ENCODE results near the gene TTC3.
A peak's percentile ranks its signal among the peaks of the same experiment; 100 is the strongest.

Gene TTC3

GRCh38 chr21:37199057-37199924 lies 126.2 kb downstream of the TTC3 start:
- Histone ChIP-seq H3K36me3 (ENCODE audit: control insufficient read depth in 1 of 2, insufficient read depth in 2 of 2, low read length in 2 of 2) (peaks cover 36 to 60% of the 10 kb centered on the region in 2 donors), H3K9me3 (ENCODE audit: control insufficient read depth in 1 of 2, low read length in 2 of 2) (no peaks in the 10 kb centered on the region), H3K27me3 (ENCODE audit: low read depth, low read length) (no peaks in the 10 kb centered on the region), H3K27ac (ENCODE audit: low read length) (no peak overlapping the region), H3K4me1 (ENCODE audit: control insufficient read depth in 1 of 2, insufficient read depth in 2 of 2, low read length in 2 of 2) (no peaks in the 10 kb centered on the region), H3K4me3 (ENCODE audit: low read depth in 1 of 2, low read length in 2 of 2) (no peak overlapping the region)

GRCh38 chr21:37200641-37201480 lies 127.8 kb downstream of the TTC3 start:
- H3K27me3 ChIP-seq (ENCODE audit: low read depth, low read length), result no peaks in the 10 kb centered on the region
- H3K36me3 ChIP-seq (ENCODE audit: control insufficient read depth in 1 of 2, insufficient read depth in 2 of 2, low read length in 2 of 2), result peaks cover 41 to 56% of the 10 kb centered on the region in 2 donors
- no peak overlapping the region for H3K4me3 ChIP-seq (ENCODE audit: low read depth in 1 of 2, low read length in 2 of 2)
- H3K27ac ChIP-seq (ENCODE audit: low read length), result no peak overlapping the region
- no peaks in the 10 kb centered on the region for H3K9me3 ChIP-seq (ENCODE audit: control insufficient read depth in 1 of 2, low read length in 2 of 2)
- H3K4me1 ChIP-seq (ENCODE audit: control insufficient read depth in 1 of 2, insufficient read depth in 2 of 2, low read length in 2 of 2), result no peaks in the 10 kb centered on the region

- H3K9me3 ChIP-seq (ENCODE audit: control insufficient read depth in 1 of 2, low read length in 2 of 2), result no peaks in the 10 kb centered on the region
- peaks cover 41 to 48% of the 10 kb centered on the region in 2 donors for H3K36me3 ChIP-seq (ENCODE audit: control insufficient read depth in 1 of 2, insufficient read depth in 2 of 2, low read length in 2 of 2)
- H3K4me3 ChIP-seq (ENCODE audit: low read depth in 1 of 2, low read length in 2 of 2), result no peak overlapping the region
- no peak overlapping the region for H3K27ac ChIP-seq (ENCODE audit: low read length)
- no peaks in the 10 kb centered on the region for H3K4me1 ChIP-seq (ENCODE audit: control insufficient read depth in 1 of 2, insufficient read depth in 2 of 2, low read length in 2 of 2)
- no peaks in the 10 kb centered on the region for H3K27me3 ChIP-seq (ENCODE audit: low read depth, low read length)
Observed at GRCh38 chr21:37202221-37203110, 129.4 kb downstream of the TTC3 start.

- Histone ChIP-seq H3K27me3 (ENCODE audit: low read depth, low read length) (no peaks in the 10 kb centered on the region), H3K36me3 (ENCODE audit: control insufficient read depth in 1 of 2, insufficient read depth in 2 of 2, low read length in 2 of 2) (peaks cover 30 to 31% of the 10 kb centered on the region in 2 donors), H3K4me1 (ENCODE audit: control insufficient read depth in 1 of 2, insufficient read depth in 2 of 2, low read length in 2 of 2) (peaks cover 0 to 7% of the 10 kb centered on the region in 2 donors), H3K27ac (ENCODE audit: low read length) (no peak overlapping the region), H3K9me3 (ENCODE audit: control insufficient read depth in 1 of 2, low read length in 2 of 2) (no peaks in the 10 kb centered on the region), H3K4me3 (ENCODE audit: low read depth in 1 of 2, low read length in 2 of 2) (no peak overlapping the region)
Observed at GRCh38 chr21:37204580-37204979, 131.5 kb downstream of the TTC3 start.

- H3K4me3 ChIP-seq (ENCODE audit: low read depth in 1 of 2, low read length in 2 of 2), result no peak overlapping the region
- H3K36me3 ChIP-seq (ENCODE audit: control insufficient read depth in 1 of 2, insufficient read depth in 2 of 2, low read length in 2 of 2), result peaks cover 14 to 19% of the 10 kb centered on the region in 2 donors
- H3K27me3 ChIP-seq (ENCODE audit: low read depth, low read length), result no peaks in the 10 kb centered on the region
- H3K27ac ChIP-seq (ENCODE audit: low read length), result no peak overlapping the region
- H3K9me3 ChIP-seq (ENCODE audit: control insufficient read depth in 1 of 2, low read length in 2 of 2), result no peaks in the 10 kb centered on the region
- peaks cover 0 to 7% of the 10 kb centered on the region in 2 donors for H3K4me1 ChIP-seq (ENCODE audit: control insufficient read depth in 1 of 2, insufficient read depth in 2 of 2, low read length in 2 of 2)
Observed at GRCh38 chr21:37206496-37206895, 133.4 kb downstream of the TTC3 start.

- Histone ChIP-seq H3K4me3 (ENCODE audit: low read depth in 1 of 2, low read length in 2 of 2) (no peak overlapping the region), H3K36me3 (ENCODE audit: control insufficient read depth in 1 of 2, insufficient read depth in 2 of 2, low read length in 2 of 2) (peaks cover 8 to 14% of the 10 kb centered on the region in 2 donors), H3K4me1 (ENCODE audit: control insufficient read depth in 1 of 2, insufficient read depth in 2 of 2, low read length in 2 of 2) (peaks cover 0 to 7% of the 10 kb centered on the region in 2 donors), H3K9me3 (ENCODE audit: control insufficient read depth in 1 of 2, low read length in 2 of 2) (no peaks in the 10 kb centered on the region), H3K27me3 (ENCODE audit: low read depth, low read length) (no peaks in the 10 kb centered on the region), H3K27ac (ENCODE audit: low read length) (no peak overlapping the region)
Observed at GRCh38 chr21:37207441-37208009, 134.5 kb downstream of the TTC3 start.

- Histone ChIP-seq H3K36me3 (ENCODE audit: control insufficient read depth in 1 of 2, insufficient read depth in 2 of 2, low read length in 2 of 2) (peaks cover 3 to 7% of the 10 kb centered on the region in 2 donors), H3K4me3 (ENCODE audit: low read depth in 1 of 2, low read length in 2 of 2) (peak overlapping the region in 1 of 2 donors; percentile 26), H3K27ac (ENCODE audit: low read length) (no peak overlapping the region), H3K9me3 (ENCODE audit: control insufficient read depth in 1 of 2, low read length in 2 of 2) (no peaks in the 10 kb centered on the region), H3K4me1 (ENCODE audit: control insufficient read depth in 1 of 2, insufficient read depth in 2 of 2, low read length in 2 of 2) (peaks cover 0 to 7% of the 10 kb centered on the region in 2 donors), H3K27me3 (ENCODE audit: low read depth, low read length) (no peaks in the 10 kb centered on the region)
Observed at GRCh38 chr21:37208056-37208721, 135.1 kb downstream of the TTC3 start.

- no peaks in the 10 kb centered on the region for H3K9me3 ChIP-seq (ENCODE audit: control insufficient read depth in 1 of 2, low read length in 2 of 2)
- H3K27me3 ChIP-seq (ENCODE audit: low read depth, low read length), result no peaks in the 10 kb centered on the region
- H3K4me3 ChIP-seq (ENCODE audit: low read depth in 1 of 2, low read length in 2 of 2), result no peak overlapping the region
- H3K27ac ChIP-seq (ENCODE audit: low read length), result no peak overlapping the region
- H3K4me1 ChIP-seq (ENCODE audit: control insufficient read depth in 1 of 2, insufficient read depth in 2 of 2, low read length in 2 of 2), result peaks cover 0 to 7% of the 10 kb centered on the region in 2 donors
- H3K36me3 ChIP-seq (ENCODE audit: control insufficient read depth in 1 of 2, insufficient read depth in 2 of 2, low read length in 2 of 2), result peaks cover 0 to 6% of the 10 kb centered on the region in 2 donors
Observed at GRCh38 chr21:37208741-37209225, 135.7 kb downstream of the TTC3 start.

- H3K27ac ChIP-seq (ENCODE audit: low read length), result no peak overlapping the region
- no peaks in the 10 kb centered on the region for H3K9me3 ChIP-seq (ENCODE audit: control insufficient read depth in 1 of 2, low read length in 2 of 2)
Observed at GRCh38 chr21:37210130-37210529, 137.1 kb downstream of the TTC3 start.

GRCh38 chr21:37210799-37211198 lies 137.7 kb downstream of the TTC3 start:
- Histone ChIP-seq H3K9me3 (ENCODE audit: control insufficient read depth in 1 of 2, low read length in 2 of 2) (no peaks in the 10 kb centered on the region), H3K4me1 (ENCODE audit: control insufficient read depth in 1 of 2, insufficient read depth in 2 of 2, low read length in 2 of 2) (peaks cover 0 to 7% of the 10 kb centered on the region in 2 donors), H3K27ac (ENCODE audit: low read length) (no peak overlapping the region), H3K4me3 (ENCODE audit: low read depth in 1 of 2, low read length in 2 of 2) (no peak overlapping the region), H3K27me3 (ENCODE audit: low read depth, low read length) (no peaks in the 10 kb centered on the region), H3K36me3 (ENCODE audit: control insufficient read depth in 1 of 2, insufficient read depth in 2 of 2, low read length in 2 of 2) (no peaks in the 10 kb centered on the region)

More at GRCh38 chr21:37210130-37210529, 137.1 kb downstream of the TTC3 start:
- H3K36me3 ChIP-seq (ENCODE audit: control insufficient read depth in 1 of 2, insufficient read depth in 2 of 2, low read length in 2 of 2), result no peaks in the 10 kb centered on the region
- H3K27me3 ChIP-seq (ENCODE audit: low read depth, low read length), result no peaks in the 10 kb centered on the region
- no peak overlapping the region for H3K4me3 ChIP-seq (ENCODE audit: low read depth in 1 of 2, low read length in 2 of 2)
- H3K4me1 ChIP-seq (ENCODE audit: control insufficient read depth in 1 of 2, insufficient read depth in 2 of 2, low read length in 2 of 2), result peaks cover 0 to 7% of the 10 kb centered on the region in 2 donors

Measured in muscle layer of duodenum (tissue), 2 donors.